GM21447 (cell line): ENCODE results near the gene ADGRA1.
"Not testable (repeated sequence)": the region's sequence is repeated elsewhere in the genome, so short reads cannot be mapped to it uniquely, and the experiment has no call there.

Experiments
- ATAC-seq: cut with Tn5 transposase; IDR thresholded peaks from one replicate; pipeline ENCODE4 v1.9.1; 2021; ENCODE audit not compliant: unreplicated experiment

ADGRA1 gene

GRCh38 chr10:133175624-133176023 lies 87.9 kb downstream of the ADGRA1 start:
- not testable (repeated sequence) for ATAC-seq

DNA sequence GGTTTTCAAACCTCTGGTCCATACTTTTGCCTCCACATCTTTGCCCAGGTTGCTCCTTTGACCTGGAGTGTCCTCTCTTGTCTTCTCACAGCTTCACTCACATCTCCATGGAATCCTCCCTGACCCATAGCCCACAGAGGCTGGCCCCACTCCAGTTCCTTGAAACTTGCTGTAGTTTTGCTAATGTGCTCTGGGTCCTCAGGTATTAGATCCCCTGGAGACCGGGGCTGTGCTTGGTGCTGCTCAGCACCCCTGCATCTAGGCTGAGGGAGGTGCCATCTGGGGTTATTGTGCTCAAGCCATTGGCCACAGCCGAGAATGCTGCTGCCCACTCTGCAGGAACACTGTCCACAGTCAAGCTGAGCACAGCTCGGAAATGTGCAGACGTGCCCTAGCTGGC lies 88.8 kb downstream of the ADGRA1 start:
- ATAC-seq = no peak

- no peak for ATAC-seq
These were observed 89.8 kb downstream of the ADGRA1 start for GRCh38 chr10:133177380-133178157.

DNA sequence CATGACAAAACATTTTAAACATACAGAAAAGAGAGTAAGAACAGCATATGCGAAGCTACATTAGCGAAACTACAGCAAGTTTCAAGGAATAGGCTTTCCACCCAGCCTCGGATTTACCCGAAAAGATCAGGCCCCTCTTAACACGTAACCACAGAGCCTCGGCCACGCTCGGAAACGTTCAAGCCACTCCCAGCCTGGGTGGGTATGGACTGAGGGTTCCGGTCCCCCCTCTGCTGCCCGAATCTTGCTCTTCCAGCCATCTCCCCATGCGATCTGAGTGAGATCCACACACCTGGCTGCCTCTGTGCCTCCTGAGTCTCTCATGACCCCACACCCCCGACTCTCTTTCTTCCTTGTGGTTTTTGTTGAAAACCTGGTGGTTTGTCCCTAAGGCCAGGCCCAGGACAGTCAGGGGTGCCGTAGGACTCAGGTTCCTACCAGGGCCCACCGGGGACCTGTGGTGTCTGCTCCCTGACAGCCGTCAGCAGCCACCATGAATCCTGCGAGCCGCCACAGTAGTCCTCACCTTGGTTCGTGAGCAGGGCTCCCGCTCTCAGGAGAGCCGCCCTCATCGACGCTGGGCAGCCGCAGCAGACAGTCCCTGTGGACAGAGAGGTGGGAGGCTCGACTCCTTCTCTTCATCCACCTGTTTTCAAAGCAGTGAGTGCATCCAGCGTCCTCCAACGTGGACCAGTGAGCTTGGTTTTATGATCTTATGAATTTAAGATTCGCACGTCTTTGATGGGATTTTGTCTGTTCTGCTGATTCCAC lies 90.8 kb downstream of the ADGRA1 start:
- no peak for ATAC-seq

DNA sequence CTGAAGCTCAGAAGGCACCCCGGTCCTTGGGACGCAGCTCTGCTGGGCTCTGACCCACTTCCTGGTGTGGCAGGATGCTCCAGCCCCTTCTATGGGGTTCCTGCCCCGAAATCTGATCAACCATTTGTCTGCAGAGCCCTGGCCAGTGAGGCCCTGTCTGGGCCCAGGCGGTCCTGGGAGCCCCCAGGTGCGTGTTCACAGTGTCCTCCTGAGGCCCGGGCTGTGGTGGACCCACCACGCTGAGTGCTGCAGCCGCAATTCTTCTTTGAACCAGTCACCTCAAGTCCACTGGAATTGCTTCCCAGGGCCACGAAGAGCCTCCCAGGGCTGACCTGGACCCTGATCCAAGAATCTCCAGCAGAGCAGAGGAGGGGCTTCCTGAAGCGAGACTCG lies 91.4 kb downstream of the ADGRA1 start:
- no peak for ATAC-seq

DNA sequence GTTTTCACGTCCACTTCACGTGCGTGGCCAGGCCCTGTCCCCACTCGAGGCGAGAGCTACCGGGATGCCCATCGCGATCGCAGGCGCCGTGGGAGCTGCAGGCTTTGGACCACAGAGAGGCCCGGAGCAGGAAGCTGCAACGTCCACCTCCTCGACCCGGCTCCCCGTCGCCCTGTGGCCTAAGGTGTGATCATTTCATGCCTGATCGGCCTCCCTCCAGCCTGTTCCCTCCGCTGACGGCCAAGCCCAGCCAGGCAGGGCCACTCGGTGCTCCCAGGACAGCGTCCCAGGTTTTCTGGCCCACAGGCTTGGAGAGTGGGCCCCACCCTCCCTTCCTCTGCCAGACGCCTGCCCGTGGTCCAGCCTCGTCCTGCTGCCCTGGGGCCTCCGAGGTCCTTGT lies 91.9 kb downstream of the ADGRA1 start:
- no peak for ATAC-seq

DNA sequence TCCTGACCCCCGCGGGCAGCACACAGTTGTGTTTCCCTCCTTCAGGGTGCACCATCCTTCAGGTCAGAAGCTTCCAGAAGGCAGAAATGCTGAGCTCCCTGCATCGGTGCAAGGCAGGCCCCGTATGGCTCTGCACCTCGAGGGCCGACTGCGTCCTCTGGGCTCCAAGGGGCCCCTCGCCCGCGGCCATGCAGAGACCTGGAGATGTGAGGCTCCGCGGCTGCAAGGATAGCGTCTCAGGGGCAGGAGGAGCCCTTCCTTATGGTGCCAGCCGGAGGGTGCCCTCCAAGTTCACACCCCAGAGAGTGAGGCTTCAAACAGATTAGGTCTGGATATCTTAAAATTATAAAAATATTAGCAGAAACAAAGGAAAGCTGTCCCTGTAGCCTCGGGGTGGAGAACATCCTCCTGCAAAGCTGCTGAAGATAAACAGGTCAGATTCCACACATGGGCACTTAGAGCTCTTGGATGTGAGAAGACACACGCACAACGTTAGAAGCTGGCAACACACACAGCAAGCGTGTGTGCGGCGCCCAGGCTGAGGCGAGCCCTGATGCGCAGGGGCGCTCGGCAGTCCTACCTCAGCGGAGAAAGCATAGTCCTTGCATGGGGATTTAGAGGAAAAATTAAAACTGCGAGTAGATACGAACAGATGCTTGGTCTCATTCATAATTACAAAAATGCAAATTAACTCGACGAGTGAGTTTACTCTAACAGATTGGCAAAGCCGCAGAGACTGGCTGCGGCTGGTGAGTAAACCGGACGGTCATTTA lies 92.7 kb downstream of the ADGRA1 start:
- ATAC-seq = no peak

DNA sequence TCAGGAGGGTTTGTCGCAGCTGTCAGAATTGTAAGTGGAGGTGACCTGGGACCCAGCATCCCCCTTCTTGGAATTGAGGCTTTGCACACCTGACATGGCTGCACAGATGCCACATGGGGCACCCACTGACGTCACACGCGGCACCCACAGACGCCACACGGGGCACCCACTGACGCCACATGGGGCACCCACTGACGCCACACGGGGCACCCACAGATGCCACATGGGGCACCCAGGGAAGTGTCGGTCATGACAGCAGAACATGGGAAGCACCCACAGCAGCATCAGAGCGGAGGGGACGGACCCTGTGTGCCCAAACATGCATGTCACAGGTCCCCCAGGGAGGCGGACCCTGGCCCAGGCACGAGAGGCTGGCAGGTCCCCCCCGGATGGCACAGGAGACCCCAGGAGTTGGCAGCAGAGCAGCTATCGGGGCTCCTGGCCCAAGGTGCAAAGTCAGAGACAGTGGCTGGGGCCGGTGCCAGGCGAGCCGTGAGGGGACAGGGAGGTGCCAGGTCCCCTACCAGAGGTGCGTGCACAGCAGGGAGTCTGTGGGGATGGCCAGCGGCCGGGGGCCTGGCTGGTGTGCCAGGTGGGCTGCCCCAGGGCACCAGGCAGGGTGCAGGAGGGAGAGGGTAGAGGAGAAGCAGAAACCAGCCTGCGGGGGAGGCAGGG lies 93.4 kb downstream of the ADGRA1 start:
- no peak for ATAC-seq
